HL-60 (cell line): ENCODE measurements around the gene CISD3.

Experiments used
- DNase-seq, 2 experiments: peaks; one replicate each; pipeline ENCODE4 v3.0.0-alpha.2; 2010 to 2020; ENCODE audit warnings: low read depth in 1 of 2, low spot score in 1 of 2
- H3K27ac ChIP-seq: fragments of 250-450 bp; sonication (Bioruptor Pico); replicated peaks from 2 replicates; pipeline ENCODE4 v1.5.1; 2020; ENCODE audit warnings: mild to moderate bottlenecking, moderate library complexity
- H3K27me3 ChIP-seq: fragments of 250-450 bp; sonication (Bioruptor Pico); 2 replicates; pipeline ENCODE4 v1.5.1; 2021; ENCODE audit warnings: mild to moderate bottlenecking, moderate library complexity; ENCODE audit not compliant: insufficient read depth, poor library complexity, severe bottlenecking
- H3K4me3 ChIP-seq: replicated peaks from 2 replicates; pipeline ENCODE4 v1.5.1; 2011; ENCODE audit warnings: mild to moderate bottlenecking, control low read depth, low read length; ENCODE audit not compliant: insufficient read depth
- GABPA ChIP-seq: IDR thresholded peaks from 2 replicates; pipeline ENCODE4 v1.6.1; 2012; ENCODE audit warnings: low read depth
- POLR2AphosphoS5 ChIP-seq: IDR thresholded peaks from 2 replicates; pipeline ENCODE4 v1.6.1; 2012; ENCODE audit warnings: low read depth
- SPI1 ChIP-seq: IDR thresholded peaks from 2 replicates; pipeline ENCODE4 v1.6.1; 2012; ENCODE audit warnings: low read depth, mild to moderate bottlenecking, borderline replicate concordance
- TF ChIP-seq, protein P1 (sequence below): IDR thresholded peaks from 2 replicates; pipeline ENCODE4 v1.6.1; 2012; ENCODE audit warnings: low read depth; ENCODE audit not compliant: insufficient replicate concordance
- TF ChIP-seq, protein P2 (sequence below): IDR thresholded peaks from one replicate; pipeline ENCODE4 v1.5.1; 2011; ENCODE audit warnings: low read length, control low read depth, inconsistent platforms; ENCODE audit not compliant: insufficient read depth

The CISD3 gene

DNA sequence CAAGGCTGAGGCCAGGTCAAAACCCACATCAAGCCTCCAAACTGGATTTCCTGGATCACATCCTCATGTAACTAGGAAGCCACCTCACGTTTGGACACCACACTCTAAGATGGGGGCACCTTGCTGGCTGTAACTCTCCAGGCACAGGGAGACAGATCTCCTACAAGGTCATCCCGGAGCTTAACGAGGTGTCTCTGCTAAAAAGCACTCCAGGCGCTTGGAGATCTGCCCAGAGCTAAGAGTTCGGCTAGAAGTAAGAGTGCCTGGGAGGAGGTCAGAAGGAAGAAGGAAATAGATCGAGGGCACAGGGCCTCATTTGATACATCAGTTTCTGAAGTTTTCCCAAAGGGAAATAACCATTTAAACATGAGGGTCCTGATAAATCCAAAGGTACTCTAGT lies 38.3 kb downstream of the CISD3 start:
- Histone ChIP-seq H3K27ac (no peak overlapping the region), H3K27me3 (no peaks in the 10 kb centered on the region), H3K4me3 (no peak overlapping the region)
- TF ChIP-seq POLR2AphosphoS5 (0 out of 2 replicates have a peak, but pooled peaks have one; percentile 15), GABPA (no peak)
- no peak for DNase-seq

DNA sequence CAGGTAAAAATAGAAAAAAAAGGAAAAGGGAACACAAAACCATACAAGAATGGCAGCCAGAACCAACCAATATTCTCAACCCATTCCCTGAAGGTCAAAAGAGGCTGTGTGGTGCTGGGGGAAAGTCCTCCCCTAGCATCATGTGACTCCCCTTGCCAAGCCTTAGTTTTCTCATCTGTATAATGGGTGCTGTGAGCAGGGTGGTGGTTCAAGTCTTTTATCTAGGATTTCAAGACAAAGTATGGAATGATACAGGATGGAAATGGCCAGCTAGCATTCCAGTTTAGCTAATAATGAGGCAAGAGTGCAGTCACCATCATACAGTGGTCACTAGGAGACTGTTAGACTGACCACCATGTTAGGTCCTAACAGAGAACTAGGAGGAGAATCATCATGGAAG lies 43.1 kb downstream of the CISD3 start:
- no peak for DNase-seq
- TF ChIP-seq, protein P1, sequence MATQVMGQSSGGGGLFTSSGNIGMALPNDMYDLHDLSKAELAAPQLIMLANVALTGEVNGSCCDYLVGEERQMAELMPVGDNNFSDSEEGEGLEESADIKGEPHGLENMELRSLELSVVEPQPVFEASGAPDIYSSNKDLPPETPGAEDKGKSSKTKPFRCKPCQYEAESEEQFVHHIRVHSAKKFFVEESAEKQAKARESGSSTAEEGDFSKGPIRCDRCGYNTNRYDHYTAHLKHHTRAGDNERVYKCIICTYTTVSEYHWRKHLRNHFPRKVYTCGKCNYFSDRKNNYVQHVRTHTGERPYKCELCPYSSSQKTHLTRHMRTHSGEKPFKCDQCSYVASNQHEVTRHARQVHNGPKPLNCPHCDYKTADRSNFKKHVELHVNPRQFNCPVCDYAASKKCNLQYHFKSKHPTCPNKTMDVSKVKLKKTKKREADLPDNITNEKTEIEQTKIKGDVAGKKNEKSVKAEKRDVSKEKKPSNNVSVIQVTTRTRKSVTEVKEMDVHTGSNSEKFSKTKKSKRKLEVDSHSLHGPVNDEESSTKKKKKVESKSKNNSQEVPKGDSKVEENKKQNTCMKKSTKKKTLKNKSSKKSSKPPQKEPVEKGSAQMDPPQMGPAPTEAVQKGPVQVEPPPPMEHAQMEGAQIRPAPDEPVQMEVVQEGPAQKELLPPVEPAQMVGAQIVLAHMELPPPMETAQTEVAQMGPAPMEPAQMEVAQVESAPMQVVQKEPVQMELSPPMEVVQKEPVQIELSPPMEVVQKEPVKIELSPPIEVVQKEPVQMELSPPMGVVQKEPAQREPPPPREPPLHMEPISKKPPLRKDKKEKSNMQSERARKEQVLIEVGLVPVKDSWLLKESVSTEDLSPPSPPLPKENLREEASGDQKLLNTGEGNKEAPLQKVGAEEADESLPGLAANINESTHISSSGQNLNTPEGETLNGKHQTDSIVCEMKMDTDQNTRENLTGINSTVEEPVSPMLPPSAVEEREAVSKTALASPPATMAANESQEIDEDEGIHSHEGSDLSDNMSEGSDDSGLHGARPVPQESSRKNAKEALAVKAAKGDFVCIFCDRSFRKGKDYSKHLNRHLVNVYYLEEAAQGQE: no peak
- TF ChIP-seq, protein P2, sequence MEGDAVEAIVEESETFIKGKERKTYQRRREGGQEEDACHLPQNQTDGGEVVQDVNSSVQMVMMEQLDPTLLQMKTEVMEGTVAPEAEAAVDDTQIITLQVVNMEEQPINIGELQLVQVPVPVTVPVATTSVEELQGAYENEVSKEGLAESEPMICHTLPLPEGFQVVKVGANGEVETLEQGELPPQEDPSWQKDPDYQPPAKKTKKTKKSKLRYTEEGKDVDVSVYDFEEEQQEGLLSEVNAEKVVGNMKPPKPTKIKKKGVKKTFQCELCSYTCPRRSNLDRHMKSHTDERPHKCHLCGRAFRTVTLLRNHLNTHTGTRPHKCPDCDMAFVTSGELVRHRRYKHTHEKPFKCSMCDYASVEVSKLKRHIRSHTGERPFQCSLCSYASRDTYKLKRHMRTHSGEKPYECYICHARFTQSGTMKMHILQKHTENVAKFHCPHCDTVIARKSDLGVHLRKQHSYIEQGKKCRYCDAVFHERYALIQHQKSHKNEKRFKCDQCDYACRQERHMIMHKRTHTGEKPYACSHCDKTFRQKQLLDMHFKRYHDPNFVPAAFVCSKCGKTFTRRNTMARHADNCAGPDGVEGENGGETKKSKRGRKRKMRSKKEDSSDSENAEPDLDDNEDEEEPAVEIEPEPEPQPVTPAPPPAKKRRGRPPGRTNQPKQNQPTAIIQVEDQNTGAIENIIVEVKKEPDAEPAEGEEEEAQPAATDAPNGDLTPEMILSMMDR: no peak
- TF ChIP-seq POLR2AphosphoS5 (no peak), SPI1 (no peak), GABPA (no peak)
- no peaks in the 10 kb centered on the region for H3K27me3 ChIP-seq
- H3K27ac ChIP-seq: no peak overlapping the region
- H3K4me3 ChIP-seq: no peak overlapping the region

DNA sequence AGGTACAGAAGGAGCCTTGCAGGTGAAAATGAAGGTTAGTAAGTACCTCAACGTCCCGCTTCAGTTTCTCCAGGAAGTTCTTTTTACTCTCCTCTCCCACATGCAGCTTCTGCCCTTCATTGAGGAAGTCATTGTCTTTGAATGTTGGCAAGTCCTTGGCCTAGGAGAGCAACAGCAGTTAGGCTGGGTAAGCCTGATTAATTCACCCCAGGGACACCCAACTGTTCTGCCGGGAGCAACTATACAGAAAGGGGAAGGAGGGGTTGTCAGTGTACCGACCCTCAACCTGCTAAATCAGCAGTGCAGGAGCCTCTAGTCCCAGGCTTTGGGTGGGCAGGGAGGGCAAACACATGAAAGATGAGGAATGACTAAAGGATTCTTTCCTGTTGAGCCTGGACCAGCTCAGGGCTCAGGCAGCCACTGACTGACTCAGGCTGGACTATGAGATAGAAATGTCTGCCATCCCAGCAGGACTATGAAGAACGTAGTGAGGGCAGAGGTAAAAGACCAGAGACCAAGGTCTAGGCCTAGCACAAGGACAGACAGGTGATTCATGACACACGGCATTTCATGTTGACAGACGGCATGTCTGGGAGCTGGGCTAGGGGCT lies 47.6 kb downstream of the CISD3 start:
- Histone ChIP-seq H3K4me3 (no peak overlapping the region), H3K27me3 (no peaks in the 10 kb centered on the region), H3K27ac (no peak overlapping the region)
- TF ChIP-seq SPI1 (no peak; the same call in 1 of the 2 replicates), POLR2AphosphoS5 (no peak), GABPA (no peak)
- TF ChIP-seq, protein P2: no peak
- TF ChIP-seq, protein P1: no peak
- no peak for DNase-seq

DNA sequence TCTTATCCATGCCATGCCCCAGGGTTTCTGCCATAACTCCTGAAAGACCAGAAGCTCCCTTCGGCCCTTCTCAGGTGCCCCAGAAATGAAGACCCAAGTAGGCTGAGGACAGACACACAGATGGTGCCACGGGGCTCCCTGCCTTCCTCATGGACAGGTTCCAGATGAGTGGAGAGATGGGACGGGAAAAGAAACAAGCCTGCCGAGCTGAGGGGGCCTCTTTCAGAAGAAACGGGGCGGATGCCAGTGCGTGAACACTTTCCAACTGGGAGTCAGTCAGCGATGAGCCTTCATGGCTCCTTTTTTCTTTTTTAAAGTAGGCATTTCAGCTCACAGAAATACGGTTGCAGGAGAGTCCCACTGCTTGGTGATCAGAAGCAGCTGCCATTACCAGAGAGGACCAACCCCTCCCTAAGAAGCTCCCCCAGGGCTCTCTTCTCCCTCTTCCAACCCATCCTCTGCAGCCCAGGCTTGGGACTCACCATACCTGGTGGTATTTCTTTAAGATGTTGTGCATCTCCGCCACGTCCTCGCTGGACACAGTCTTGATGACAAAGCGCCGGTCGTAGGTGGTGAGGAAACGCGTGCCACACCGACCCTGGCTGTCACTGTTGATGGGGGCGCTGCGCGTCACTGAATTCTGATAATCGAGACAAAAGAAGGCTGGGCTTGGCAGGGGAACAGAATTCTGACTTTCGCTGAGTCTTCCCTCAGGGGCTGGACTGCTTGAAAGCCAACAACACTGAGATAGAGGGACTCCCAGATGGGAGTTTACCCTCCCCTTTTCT lies 50.0 kb downstream of the CISD3 start:
- DNase-seq: no peak
- Histone ChIP-seq H3K27me3 (no peaks in the 10 kb centered on the region), H3K4me3 (no peak overlapping the region), H3K27ac (no peak overlapping the region)
- no peak for TF ChIP-seq POLR2AphosphoS5
- TF ChIP-seq, protein P1: no peak
- TF ChIP-seq SPI1: no peak
- TF ChIP-seq, protein P2: no peak
- no peak for TF ChIP-seq GABPA
